Neural progenitor cell (in vitro differentiated cells): Measurements from ENCODE around the gene CREG1. TPM values are rescaled to one million over a fixed set of nuclear protein-coding genes. Genes with fewer than 3 reads are reported as not detected.
A peak's percentile ranks its signal among the peaks of the same experiment; 100 is the strongest.

Source experiments
- DNase-seq: peaks from one replicate; pipeline ENCODE4 v3.0.0-alpha.2; 2016; ENCODE audit warnings: low spot score
- H2AFZ ChIP-seq: fragments of 200-600 bp; sonication (generic); replicated peaks from 2 replicates; pipeline ENCODE4 v1.6.1; 2016; ENCODE audit warnings: antibody characterized with exemption
- H3F3A ChIP-seq: fragments of 200-600 bp; sonication (generic); 2 replicates; pipeline ENCODE4 v1.6.1; 2016; ENCODE audit warnings: antibody characterized with exemption, low read depth
- H3K27ac ChIP-seq: fragments of 200-600 bp; sonication (generic); 2 replicates; pipeline ENCODE4 v1.5.1; 2016; ENCODE audit warnings: mild to moderate bottlenecking
- H3K27me3 ChIP-seq: fragments of 200-600 bp; sonication (generic); 2 replicates; pipeline ENCODE4 v1.6.1; 2016; ENCODE audit warnings: mild to moderate bottlenecking, moderate library complexity
- H3K36me3 ChIP-seq: fragments of 200-600 bp; sonication (generic); 2 replicates; pipeline ENCODE4 v1.5.1; 2016
- H3K4me1 ChIP-seq: fragments of 200-600 bp; sonication (generic); 2 replicates; pipeline ENCODE4 v1.6.1; 2016; ENCODE audit warnings: mixed run types
- H3K4me2 ChIP-seq: fragments of 200-600 bp; sonication (generic); 2 replicates; pipeline ENCODE4 v1.6.1; 2016
- H3K4me3 ChIP-seq: fragments of 200-600 bp; sonication (generic); 2 replicates; pipeline ENCODE4 v1.5.1; 2016
- H3K79me2 ChIP-seq: fragments of 200-600 bp; sonication (generic); 2 replicates; pipeline ENCODE4 v1.6.1; 2016; ENCODE audit warnings: low read depth
- H3K9ac ChIP-seq: fragments of 200-600 bp; sonication (generic); 2 replicates; pipeline ENCODE4 v1.6.1; 2016
- H3K9me3 ChIP-seq: fragments of 200-600 bp; sonication (generic); 2 replicates; pipeline ENCODE4 v1.5.1; 2016; ENCODE audit warnings: low read depth
- H4K20me1 ChIP-seq: fragments of 200-600 bp; sonication (generic); 2 replicates; pipeline ENCODE4 v1.6.1; 2016; ENCODE audit warnings: low read depth
- H3K27ac Mint-ChIP-seq: 3 replicates; pipeline ENCODE4 v1.8.0; 2021; ENCODE audit warnings: mixed read lengths
- H3K27me3 Mint-ChIP-seq: 2 replicates; pipeline ENCODE4 v1.8.0; 2022; ENCODE audit warnings: low read depth, mild to moderate bottlenecking, inconsistent platforms, moderate library complexity, mixed read lengths; ENCODE audit not compliant: insufficient read depth
- H3K36me3 Mint-ChIP-seq: 3 replicates; pipeline ENCODE4 v1.8.0; 2021; ENCODE audit warnings: mixed read lengths
- H3K4me1 Mint-ChIP-seq: 3 replicates; pipeline ENCODE4 v1.8.0; 2021; ENCODE audit warnings: mixed read lengths
- H3K4me3 Mint-ChIP-seq: 3 replicates; pipeline ENCODE4 v1.8.0; 2021; ENCODE audit warnings: mild to moderate bottlenecking, moderate library complexity, mixed read lengths
- H3K9me3 Mint-ChIP-seq: 3 replicates; pipeline ENCODE4 v1.8.0; 2020; ENCODE audit warnings: mixed read lengths
- CTCF ChIP-seq: fragments of 200-600 bp; sonication (generic); IDR thresholded peaks from 2 replicates; pipeline ENCODE4 v1.5.1; 2017; ENCODE audit warnings: antibody characterized with exemption, mild to moderate bottlenecking
- EZH2 ChIP-seq: fragments of 200-600 bp; sonication (generic); IDR thresholded peaks from 2 replicates; pipeline ENCODE4 v1.6.1; 2017; ENCODE audit warnings: antibody characterized with exemption, mild to moderate bottlenecking, moderate library complexity
- EZH2phosphoT487 ChIP-seq: fragments of 200-600 bp; sonication (generic); IDR thresholded peaks from 2 replicates; pipeline ENCODE4 v1.6.1; 2017; ENCODE audit warnings: antibody characterized with exemption
- total RNA-seq: library from RNA; depleted of rRNA; stranded (reverse); fragments of >200 nt; gene quantifications from 2 replicates; pipeline ENCODE4 v1.2.3, GENCODE V29; 2015; ENCODE audit warnings: low replicate concordance

Gene CREG1
- total RNA-seq, 1 donor from 2014 or later, result 55.6 TPM

GRCh38 chr1:167564612-167565270 lies 11.2 kb upstream of the CREG1 start:
- Mint-ChIP-seq H3K27ac (peak overlapping the region; percentile 9), H3K36me3 (no peaks in the 10 kb centered on the region), H3K4me1 (peaks cover 19% of the 10 kb centered on the region), H3K9me3 (no peaks in the 10 kb centered on the region), H3K27me3 (no peaks in the 10 kb centered on the region), H3K4me3 (no peak overlapping the region)
- Histone ChIP-seq H3K4me3 (no peak overlapping the region), H2AFZ (no peak overlapping the region), H4K20me1 (no peaks in the 10 kb centered on the region), H3F3A (no peaks in the 10 kb centered on the region), H3K4me2 (no peak overlapping the region), H3K9me3 (no peaks in the 10 kb centered on the region), H3K27me3 (no peaks in the 10 kb centered on the region), H3K36me3 (no peaks in the 10 kb centered on the region), H3K9ac (no peak overlapping the region), H3K79me2 (no peaks in the 10 kb centered on the region), H3K27ac (no peak overlapping the region), H3K4me1 (no peaks in the 10 kb centered on the region)
- DNase-seq, result no peak
- TF ChIP-seq EZH2phosphoT487 (no peak), EZH2 (no peak), CTCF (no peak)

DNA sequence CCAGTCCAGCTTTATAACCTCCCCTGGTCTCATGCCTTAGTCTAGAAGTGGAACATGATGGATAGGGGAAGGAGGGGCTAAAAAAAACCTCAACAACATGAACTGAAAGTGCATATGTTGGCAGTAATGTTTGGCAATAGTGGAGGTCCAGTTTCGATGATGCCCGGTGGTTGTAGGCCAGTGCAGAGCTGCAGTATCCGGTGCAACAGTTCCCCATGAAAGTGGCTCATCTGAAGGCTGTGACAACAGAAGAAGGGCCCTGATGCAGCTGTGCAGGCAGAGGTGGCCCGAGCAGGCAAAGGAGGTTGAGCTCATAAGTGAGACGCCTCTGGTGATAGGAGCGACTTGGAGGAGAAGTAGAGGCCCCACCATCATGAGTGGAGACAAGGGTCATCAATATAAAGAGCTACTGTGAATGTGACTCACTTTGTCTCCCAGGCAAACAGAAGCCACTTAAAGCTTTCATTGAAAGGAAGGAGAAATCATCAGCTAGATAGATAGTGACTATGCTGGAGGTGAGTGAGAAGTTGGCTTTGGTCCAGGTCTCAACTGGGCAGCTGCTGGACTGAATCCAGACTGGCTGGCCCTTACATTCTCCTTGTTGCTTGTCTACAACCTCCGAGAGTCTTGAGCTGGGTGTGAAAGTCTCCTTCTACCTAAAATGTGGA lies 10.2 kb upstream of the CREG1 start:
- Histone ChIP-seq H3K9me3 (no peaks in the 10 kb centered on the region), H3F3A (no peaks in the 10 kb centered on the region), H3K36me3 (no peaks in the 10 kb centered on the region), H3K4me3 (no peak overlapping the region), H3K79me2 (no peaks in the 10 kb centered on the region), H4K20me1 (no peaks in the 10 kb centered on the region), H3K9ac (no peak overlapping the region), H2AFZ (no peak overlapping the region), H3K27ac (no peak overlapping the region), H3K4me2 (no peak overlapping the region), H3K27me3 (no peaks in the 10 kb centered on the region), H3K4me1 (no peaks in the 10 kb centered on the region)
- Mint-ChIP-seq H3K4me1 (peaks cover 19% of the 10 kb centered on the region), H3K27ac (no peak overlapping the region), H3K27me3 (no peaks in the 10 kb centered on the region), H3K4me3 (no peak overlapping the region), H3K36me3 (no peaks in the 10 kb centered on the region), H3K9me3 (no peaks in the 10 kb centered on the region)
- TF ChIP-seq EZH2phosphoT487 (no peak), CTCF (no peak), EZH2 (no peak)
- DNase-seq, result no peak

DNA sequence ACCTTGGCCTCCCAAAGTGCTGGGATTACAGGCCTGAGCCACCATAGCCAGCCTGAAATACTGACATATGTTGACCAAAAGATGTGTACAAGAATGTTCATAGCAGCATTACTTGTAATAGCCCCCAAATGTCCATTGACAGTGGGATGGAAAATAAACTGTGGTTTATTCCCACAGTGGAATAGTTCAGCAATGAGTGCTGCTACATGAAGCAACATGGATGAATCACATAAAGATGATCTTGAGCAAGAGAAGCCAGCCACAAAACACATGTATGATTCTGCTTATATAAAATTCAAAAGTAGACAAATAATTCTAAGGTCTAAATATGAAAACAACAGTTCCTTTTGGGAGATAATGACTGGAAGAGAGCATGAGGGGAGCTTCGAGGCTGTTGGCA lies 9.1 kb upstream of the CREG1 start:
- Mint-ChIP-seq H3K4me3 (no peak overlapping the region), H3K36me3 (no peaks in the 10 kb centered on the region), H3K9me3 (no peaks in the 10 kb centered on the region), H3K27ac (no peak overlapping the region), H3K27me3 (peaks cover 2% of the 10 kb centered on the region), H3K4me1 (peaks cover 17% of the 10 kb centered on the region)
- Histone ChIP-seq H3K27me3 (no peaks in the 10 kb centered on the region), H3K79me2 (no peaks in the 10 kb centered on the region), H3K27ac (no peak overlapping the region), H3F3A (no peaks in the 10 kb centered on the region), H4K20me1 (no peaks in the 10 kb centered on the region), H2AFZ (no peak overlapping the region), H3K9me3 (no peaks in the 10 kb centered on the region), H3K4me1 (no peaks in the 10 kb centered on the region), H3K9ac (no peak overlapping the region), H3K36me3 (no peaks in the 10 kb centered on the region), H3K4me2 (no peak overlapping the region), H3K4me3 (no peak overlapping the region)
- TF ChIP-seq CTCF (no peak), EZH2 (no peak), EZH2phosphoT487 (no peak)
- DNase-seq, result no peak
